Fibroblast of lung (primary cell): ENCODE data around the gene DNAJC10.

Experiments used
- CTCF ChIP-seq, 2 donors: IDR thresholded peaks in 1 of 2; conservative IDR thresholded peaks in 1 of 2; 1 replicate in 1 of 2; 2 replicates in 1 of 2; pipeline ENCODE4 v1.5.1; 2011 to 2012; ENCODE audit warnings: low read length in 2 of 2, control low read depth in 1 of 2, inconsistent platforms in 1 of 2, low read depth in 1 of 2, mild to moderate bottlenecking in 1 of 2
- EZH2 ChIP-seq: IDR thresholded peaks from 2 replicates; pipeline ENCODE4 v1.5.1; 2012; ENCODE audit warnings: low read length, control low read depth, mild to moderate bottlenecking; ENCODE audit errors: missing control alignments

DNA sequence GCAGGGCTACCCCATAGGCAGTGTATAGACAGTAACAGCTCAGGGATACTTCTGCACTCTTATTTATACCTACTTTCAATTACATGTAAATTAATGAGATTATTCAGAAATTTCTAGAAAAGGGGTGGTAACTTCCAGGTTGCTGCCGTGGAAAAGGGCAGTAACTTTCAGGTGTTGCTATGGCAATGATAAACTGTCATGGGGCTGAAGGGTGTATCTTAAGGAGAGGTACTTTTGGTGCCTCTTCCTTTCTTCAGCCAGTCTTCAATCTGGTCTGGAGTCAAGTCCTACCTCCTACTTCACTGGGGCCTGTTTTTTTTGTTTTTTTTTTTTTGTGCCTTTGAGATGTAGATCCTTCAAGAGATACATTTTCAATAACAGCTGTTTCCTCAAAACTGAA is 35.2 kb upstream of the DNAJC10 start:
- TF ChIP-seq CTCF (conservative IDR thresholded peaks at IDR 0.05 in 1 of 2, IDR thresholded peaks at IDR 0.05 in 1 of 2; ENCODE audit: low read depth in 1 of 2, low read length in 2 of 2) (no peak), EZH2 (no peak)
